Tibial nerve (tissue), 4 donors: Measurements from ENCODE around the gene C1QTNF12. TPM values are rescaled to one million over a fixed set of nuclear protein-coding genes. Genes with fewer than 3 reads are reported as not detected.

Experiments used
- DNase-seq, 2 donors: peaks; one replicate each; pipeline ENCODE4 v3.0.0-alpha.2; 2019; ENCODE audit warnings: low spot score in 2 of 2
- H3K27ac ChIP-seq, 4 donors: fragments of 200-600 bp; sonication (generic) in 3 of 4; one replicate each; pipeline ENCODE4 v1.5.1; 2017 to 2019; ENCODE audit warnings: mild to moderate bottlenecking in 1 of 4
- H3K27me3 ChIP-seq, 2 donors: fragments of 200-600 bp; sonication (generic) in 1 of 2; one replicate each; pipeline versions ENCODE4 v1.5.1 to v1.6.0; 2017 to 2019
- H3K36me3 ChIP-seq, 3 donors: fragments of 200-600 bp; sonication (generic); one replicate each; pipeline ENCODE4 v1.5.1; 2018 to 2019
- H3K4me1 ChIP-seq, 4 donors: fragments of 200-600 bp; sonication (generic) in 3 of 4; one replicate each; pipeline ENCODE4 v1.5.1; 2017 to 2019
- H3K4me3 ChIP-seq, 4 donors: fragments of 200-600 bp; sonication (generic) in 3 of 4; one replicate each; pipeline ENCODE4 v1.5.1; 2017 to 2019; ENCODE audit warnings: mild to moderate bottlenecking in 1 of 4, moderate library complexity in 1 of 4
- H3K9me3 ChIP-seq, 4 donors: fragments of 200-600 bp; sonication (generic) in 3 of 4; one replicate each; pipeline ENCODE4 v1.5.1; 2017 to 2019
- CTCF ChIP-seq, 5 experiments: fragments of 200-600 bp in 3 of 5; fragments of 450-650 bp in 2 of 5; sonication (generic) in 3 of 5; IDR thresholded peaks; one replicate each; pipeline ENCODE4 v1.5.1; 2016 to 2019; ENCODE audit warnings: antibody characterized with exemption in 5 of 5, mild to moderate bottlenecking in 3 of 5, moderate library complexity in 2 of 5
- EP300 ChIP-seq, 2 donors: sonication (generic); formaldehyde crosslinking; IDR thresholded peaks; one replicate each; pipeline ENCODE4 v1.6.1; 2017; ENCODE audit warnings: antibody characterized with exemption in 2 of 2, mild to moderate bottlenecking in 1 of 2
- POLR2A ChIP-seq, 2 donors: fragments of 450-650 bp; IDR thresholded peaks; one replicate each; pipeline ENCODE4 v1.6.1; 2017; ENCODE audit warnings: antibody characterized with exemption in 2 of 2, mild to moderate bottlenecking in 2 of 2, moderate library complexity in 2 of 2
- WGBS, 2 donors: methylation state at CpG; one replicate each; pipeline ENCODE4 v1.1.5; 2018; 5-methylcytosine and 5-hydroxymethylcytosine counted together
- total RNA-seq, 4 donors: library from RNA; depleted of rRNA; stranded (reverse); fragments of >200 nt; gene quantifications; one replicate each; pipeline ENCODE4 v1.1.0, GENCODE V29; 2016

Gene C1QTNF12
- total RNA-seq, 4 donors from 2014 or later, result 0.84 to 3.0 (median 1.8) TPM

- Histone ChIP-seq H3K27ac (no peak overlapping the region), H3K4me1 (peaks cover 0 to 62% (median 32%) of the 10 kb centered on the region in 4 donors), H3K27me3 (no peaks in the 10 kb centered on the region), H3K4me3 (no peak overlapping the region), H3K36me3 (peaks cover 2 to 58% (median 6%) of the 10 kb centered on the region in 3 donors), H3K9me3 (no peaks in the 10 kb centered on the region)
- TF ChIP-seq CTCF (IDR thresholded peaks at IDR 0.05) (no peak), EP300 (IDR thresholded peaks at IDR 0.05) (no peak), POLR2A (IDR thresholded peaks at IDR 0.05) (no peak)
- 93 to 97% methylated on average over 12 of the region's 13 CpGs for WGBS, 2 donors
- no peak for DNase-seq
Observed at GRCh38 chr1:1268284-1268682, 21.8 kb upstream of the C1QTNF12 start.

- peaks cover 0 to 59% (median 28%) of the 10 kb centered on the region in 4 donors for H3K4me1 ChIP-seq
Observed at GRCh38 chr1:1267488-1268283, 21.2 kb upstream of the C1QTNF12 start.

GRCh38 chr1:1264868-1265272, 18.3 kb upstream of the C1QTNF12 start:
- Histone ChIP-seq H3K4me1 (peaks cover 0 to 31% (median 1%) of the 10 kb centered on the region in 4 donors), H3K4me3 (no peak overlapping the region), H3K36me3 (peaks cover 6 to 92% (median 22%) of the 10 kb centered on the region in 3 donors), H3K27me3 (no peaks in the 10 kb centered on the region), H3K9me3 (no peaks in the 10 kb centered on the region), H3K27ac (no peak overlapping the region)
- DNase-seq, result no peak
- 70 to 73% methylated on average over 10 of the region's 10 CpGs for WGBS, 2 donors
- TF ChIP-seq EP300 (IDR thresholded peaks at IDR 0.05), result no peak
- no peak for TF ChIP-seq POLR2A (IDR thresholded peaks at IDR 0.05)
- TF ChIP-seq CTCF (IDR thresholded peaks at IDR 0.05), result no peak

More at GRCh38 chr1:1267488-1268283, 21.2 kb upstream of the C1QTNF12 start:
- no peak overlapping the region for H3K27ac ChIP-seq
- no peak for DNase-seq
- H3K9me3 ChIP-seq, result no peaks in the 10 kb centered on the region
- no peaks in the 10 kb centered on the region for H3K27me3 ChIP-seq
- TF ChIP-seq POLR2A (IDR thresholded peaks at IDR 0.05) (no peak), CTCF (IDR thresholded peaks at IDR 0.05) (no peak), EP300 (IDR thresholded peaks at IDR 0.05) (no peak)
- peaks cover 2 to 64% (median 12%) of the 10 kb centered on the region in 3 donors for H3K36me3 ChIP-seq
- H3K4me3 ChIP-seq, result no peak overlapping the region
- 92% methylated on average over 38 to 39 of the region's 39 CpGs for WGBS, 2 donors

GRCh38 chr1:1264026-1264425, 17.5 kb upstream of the C1QTNF12 start:
- no peak for DNase-seq
- H3K27ac ChIP-seq, result no peak overlapping the region
- H3K4me3 ChIP-seq, result no peak overlapping the region
- WGBS, 2 donors, result 85 to 91% methylated on average over 9 of the region's 9 CpGs
- H3K27me3 ChIP-seq, result no peaks in the 10 kb centered on the region
- no peaks in the 10 kb centered on the region for H3K9me3 ChIP-seq
- TF ChIP-seq EP300 (IDR thresholded peaks at IDR 0.05) (no peak), POLR2A (IDR thresholded peaks at IDR 0.05) (no peak), CTCF (IDR thresholded peaks at IDR 0.05) (no peak)
- peaks cover 6 to 100% (median 22%) of the 10 kb centered on the region in 3 donors for H3K36me3 ChIP-seq
- peaks cover 0 to 23% (median 0%) of the 10 kb centered on the region in 4 donors for H3K4me1 ChIP-seq

- 92 to 94% methylated on average over 8 of the region's 8 CpGs for WGBS, 2 donors
- Histone ChIP-seq H3K4me3 (no peak overlapping the region), H3K27ac (no peak overlapping the region), H3K36me3 (peaks cover 6 to 96% (median 22%) of the 10 kb centered on the region in 3 donors), H3K9me3 (no peaks in the 10 kb centered on the region), H3K4me1 (peaks cover 0 to 16% (median 0%) of the 10 kb centered on the region in 4 donors), H3K27me3 (no peaks in the 10 kb centered on the region)
- no peak for DNase-seq
- no peak for TF ChIP-seq EP300 (IDR thresholded peaks at IDR 0.05)
- no peak for TF ChIP-seq CTCF (IDR thresholded peaks at IDR 0.05)
- TF ChIP-seq POLR2A (IDR thresholded peaks at IDR 0.05), result no peak
Observed at GRCh38 chr1:1262758-1263157, 16.2 kb upstream of the C1QTNF12 start.
